IMR-90 (cell line): ENCODE measurements around the gene SLC5A3. TPM values are rescaled to one million over a fixed set of nuclear protein-coding genes. Genes with fewer than 3 reads are reported as not detected.

Source experiments
- ATAC-seq: fragments of 200-7000 bp; cut with Tn5 transposase; 2 replicates; pipeline ENCODE4 v1.9.1; 2020; ENCODE audit warnings: low read depth, mild to moderate bottlenecking, moderate library complexity
- BruUV-seq: library from RNA; stranded (reverse); fragments of 400-500 nt; replicated peaks from 2 replicates; lab custom pipeline; 2021; lab: Mats Ljungman, UMichigan
- CTCF ChIA-PET: fragments of 300-600 bp; formaldehyde crosslinking; extraction: SDS; loops from one replicate; lab custom pipeline; 2021; ENCODE audit warnings: antibody characterized with exemption; lab: Yijun Ruan, JAX
- POLR2A ChIA-PET: fragments of 300-600 bp; sonication (Branson Sonifier 250); formaldehyde crosslinking; loops from one replicate; lab custom pipeline; 2022; ENCODE audit warnings: antibody characterized with exemption; ENCODE audit not compliant: unreplicated experiment; lab: Charles Lee
- DNase-seq: peaks from one replicate; pipeline ENCODE4 v3.0.0; 2013
- H2AFZ ChIP-seq: replicated peaks from 2 replicates; pipeline ENCODE3; 2013; ENCODE audit warnings: low read length, mild to moderate bottlenecking; ENCODE audit not compliant: poor library complexity
- H2AK5ac ChIP-seq: 2 replicates; pipeline ENCODE4 v1.6.1; 2013; ENCODE audit warnings: low read depth, low read length, inconsistent platforms
- H2AK9ac ChIP-seq: replicated peaks from 2 replicates; pipeline ENCODE3; 2013; ENCODE audit warnings: mild to moderate bottlenecking, low read depth, low read length, moderate library complexity; ENCODE audit not compliant: poor library complexity
- H2BK120ac ChIP-seq: 2 replicates; pipeline ENCODE4 v1.6.1; 2013; ENCODE audit warnings: low read depth, low read length, inconsistent platforms
- H2BK15ac ChIP-seq: 3 replicates; pipeline ENCODE4 v1.6.1; 2013; ENCODE audit warnings: low read depth, low read length, inconsistent platforms
- H2BK20ac ChIP-seq: 2 replicates; pipeline ENCODE4 v1.6.1; 2013; ENCODE audit warnings: low read depth, mild to moderate bottlenecking, inconsistent platforms, low read length, moderate library complexity
- H2BK5ac ChIP-seq: 2 replicates; pipeline ENCODE4 v1.6.1; 2013; ENCODE audit warnings: mild to moderate bottlenecking, low read depth, low read length, inconsistent platforms; ENCODE audit not compliant: poor library complexity, severe bottlenecking
- H3K14ac ChIP-seq: replicated peaks from 2 replicates; pipeline ENCODE4 v1.6.1; 2013; ENCODE audit warnings: low read depth, low read length, inconsistent platforms
- H3K18ac ChIP-seq: 2 replicates; pipeline ENCODE4 v1.6.1; 2013; ENCODE audit warnings: low read depth, low read length, control low read depth
- H3K23ac ChIP-seq: 2 replicates; pipeline ENCODE4 v1.6.1; 2013; ENCODE audit warnings: low read depth, low read length, inconsistent platforms
- H3K27ac ChIP-seq: 2 replicates; pipeline ENCODE4 v1.5.1; 2013; ENCODE audit warnings: mild to moderate bottlenecking, control low read depth, low read length; ENCODE audit not compliant: insufficient read depth
- H3K27me3 ChIP-seq: 2 replicates; pipeline ENCODE4 v1.6.1; 2013; ENCODE audit warnings: low read length; ENCODE audit not compliant: control insufficient read depth, insufficient read depth
- H3K36me3 ChIP-seq: 2 replicates; pipeline ENCODE4 v1.6.1; 2013; ENCODE audit warnings: low read length, mixed read lengths; ENCODE audit not compliant: control insufficient read depth, insufficient read depth
- H3K4ac ChIP-seq: 2 replicates; pipeline ENCODE4 v1.6.1; 2013; ENCODE audit warnings: low read depth, low read length, inconsistent platforms
- H3K4me1 ChIP-seq: 2 replicates; pipeline ENCODE4 v1.6.1; 2013; ENCODE audit warnings: low read length, mixed read lengths; ENCODE audit not compliant: control insufficient read depth, insufficient read depth
- H3K4me2 ChIP-seq: 2 replicates; pipeline ENCODE4 v1.6.1; 2013; ENCODE audit warnings: low read depth, mild to moderate bottlenecking, control low read depth, low read length, moderate library complexity
- H3K4me3 ChIP-seq: 2 replicates; pipeline ENCODE4 v1.5.1; 2013; ENCODE audit warnings: low read depth, mild to moderate bottlenecking, control low read depth, low read length, moderate library complexity; ENCODE audit not compliant: insufficient read depth
- H3K56ac ChIP-seq: 2 replicates; pipeline ENCODE4 v1.6.1; 2013; ENCODE audit warnings: low read length, inconsistent platforms; ENCODE audit not compliant: insufficient read depth; ENCODE audit errors: extremely low read depth
- H3K79me1 ChIP-seq, 2 experiments: 2 replicates each; pipeline ENCODE4 v1.6.1; 2013; ENCODE audit warnings: low read length in 2 of 2, inconsistent platforms in 1 of 2, low read depth in 1 of 2
- H3K9ac ChIP-seq: 2 replicates; pipeline ENCODE4 v1.6.1; 2013; ENCODE audit warnings: low read depth, low read length, control low read depth
- H3K9me1 ChIP-seq: 2 replicates; pipeline ENCODE4 v1.6.1; 2013; ENCODE audit warnings: low read length, inconsistent platforms; ENCODE audit not compliant: insufficient read depth
- H3K9me3 ChIP-seq: 2 replicates; pipeline ENCODE4 v1.6.1; 2013; ENCODE audit warnings: low read length; ENCODE audit not compliant: control insufficient read depth, insufficient read depth
- H4K20me1 ChIP-seq: 2 replicates; pipeline ENCODE4 v1.6.1; 2013; ENCODE audit warnings: low read length, inconsistent platforms; ENCODE audit not compliant: insufficient read depth
- H4K5ac ChIP-seq: 2 replicates; pipeline ENCODE4 v1.6.1; 2013; ENCODE audit warnings: mild to moderate bottlenecking, low read depth, low read length, control low read depth
- H4K8ac ChIP-seq, 2 experiments: 2 replicates each; pipeline ENCODE4 v1.6.1; 2013; ENCODE audit warnings: low read depth in 2 of 2, low read length in 2 of 2, control low read depth in 1 of 2, inconsistent platforms in 1 of 2
- H4K91ac ChIP-seq: 2 replicates; pipeline ENCODE4 v1.6.1; 2013; ENCODE audit warnings: low read depth, low read length, inconsistent platforms; ENCODE audit not compliant: insufficient read depth
- CEBPB ChIP-seq: IDR thresholded peaks from 2 replicates; pipeline ENCODE4 v1.6.1; 2012; ENCODE audit warnings: low read depth, low read length, improper control_type of control experiment
- ELK1 ChIP-seq: fragments of 150-350 bp; IDR thresholded peaks from 2 replicates; pipeline ENCODE4 v1.6.1; 2016; ENCODE audit warnings: low read depth, mild to moderate bottlenecking, low read length, moderate library complexity, borderline replicate concordance
- FOS ChIP-seq: fragments of 150-350 bp; IDR thresholded peaks from 2 replicates; pipeline ENCODE4 v1.6.1; 2016; ENCODE audit warnings: low read depth, low read length
- MAFK ChIP-seq: IDR thresholded peaks from 2 replicates; pipeline ENCODE4 v1.6.1; 2012; ENCODE audit warnings: low read depth, low read length, improper control_type of control experiment
- MAZ ChIP-seq: IDR thresholded peaks from 2 replicates; pipeline ENCODE4 v1.6.1; 2012; ENCODE audit warnings: low read depth, mild to moderate bottlenecking, low read length, improper control_type of control experiment, moderate library complexity, borderline replicate concordance
- MXI1 ChIP-seq: IDR thresholded peaks from 2 replicates; pipeline ENCODE4 v1.6.1; 2012; ENCODE audit warnings: low read depth, mild to moderate bottlenecking, low read length, moderate library complexity, borderline replicate concordance
- SMC3 ChIP-seq: fragments of 150-350 bp; IDR thresholded peaks from 2 replicates; pipeline ENCODE4 v1.6.1; 2016; ENCODE audit warnings: low read depth, mild to moderate bottlenecking, antibody characterized with exemption, low read length, moderate library complexity
- USF2 ChIP-seq: fragments of 150-350 bp; IDR thresholded peaks from 2 replicates; pipeline ENCODE4 v1.6.1; 2017; ENCODE audit warnings: mild to moderate bottlenecking, antibody characterized with exemption, low read length, low read depth
- WGBS, 2 experiments: methylation state at CpG; one replicate each; pipeline versions ENCODE4 v1.1.5 to v1.1.7; 2013; ENCODE audit warnings: missing lambda C conversion rate in 2 of 2; ENCODE audit not compliant: insufficient read length in 1 of 2; ENCODE audit errors: extremely low coverage in 2 of 2; 5-methylcytosine and 5-hydroxymethylcytosine counted together
- dilution Hi-C: fragments of 300-500 bp; cut with HindIII; formaldehyde crosslinking; loops from one replicate; pipeline ENCODE4 v1.14.3; 2018; ENCODE audit warnings: low sequenced_read_pairs; ENCODE audit not compliant: unreplicated experiment
- in situ Hi-C: fragments of 300-500 bp; cut with MboI; formaldehyde crosslinking; loops from 3 replicates; pipeline ENCODE4 v1.14.3; 2019; ENCODE audit warnings: low sequenced_read_pairs, inconsistent platforms, mixed read lengths
- intact Hi-C: fragments of 100-400 bp; cut with micrococcal nuclease; formaldehyde crosslinking; loops from 2 replicates; pipeline ENCODE4 v1.10.0; 2022
- polyA plus RNA-seq, 3 experiments: library from polyadenylated mRNA; depleted of rRNA; stranded (reverse); fragments of >200 nt; gene quantifications; 2 replicates each; pipeline ENCODE4 v1.2.3, GENCODE V29; 2012; ENCODE audit warnings: low replicate concordance in 1 of 3
- total RNA-seq: library from RNA; depleted of rRNA; stranded (reverse); fragments of >200 nt; gene quantifications from 2 replicates; pipeline ENCODE4 v1.2.3, GENCODE V29; 2012

The SLC5A3 gene
- total and polyA plus RNA-seq, 2 of the 4 experiments (the other 2 are of a cell fraction), result 1.8 to 9.9 TPM

- Histone ChIP-seq H3K4me2 (no peak overlapping the region), H2AK5ac (no peak overlapping the region), H3K14ac (no peak overlapping the region), H3K9ac (no peak overlapping the region), H4K20me1 (no peaks in the 10 kb centered on the region), H2BK15ac (no peak overlapping the region), H3K9me1 (no peaks in the 10 kb centered on the region), H3K4me1 (no peaks in the 10 kb centered on the region), H2BK5ac (no peak overlapping the region), H3K4ac (no peak overlapping the region), H4K5ac (no peak overlapping the region), H3K9me3 (no peaks in the 10 kb centered on the region), H2AFZ (no peak overlapping the region), H3K27me3 (peaks cover 2% of the 10 kb centered on the region), H2BK120ac (no peak overlapping the region), H3K4me3 (no peak overlapping the region), H3K36me3 (no peaks in the 10 kb centered on the region), H2AK9ac (no peak overlapping the region), H4K8ac (no peak overlapping the region), H3K27ac (no peak overlapping the region), H3K18ac (no peak overlapping the region), H3K56ac (no peak overlapping the region), H3K79me1 (no peaks in the 10 kb centered on the region), H4K91ac (no peak overlapping the region), H3K23ac (no peak overlapping the region), H2BK20ac (no peak overlapping the region)
- dilution Hi-C loops, result no loop called here
- ATAC-seq (no peak), DNase-seq (no peak)
- in situ Hi-C loops, result no loop called here
- intact Hi-C loops, result no loop called here
- CTCF ChIA-PET, result interaction anchor here (1.1 kb wide), 1 partner anchor 17 kb away, joined by 3 read pairs; the partner anchor contains the start of genes MRPS6 and SLC5A3
- TF ChIP-seq USF2 (no peak), CEBPB (no peak), MAZ (no peak), SMC3 (no peak), ELK1 (no peak), MAFK (no peak), MXI1 (no peak), FOS (no peak)
- no TSS peak for BruUV-seq
- no CpG with 5 or more reads among the region's 5 CpGs for WGBS, 2 experiments
- POLR2A ChIA-PET, result no interaction called here
Measured at GRCh38 chr21:34055615-34056014, 17.8 kb upstream of the SLC5A3 start.
